Forelimb muscle (tissue), 1 donor: ENCODE results near the gene COMTD1. TPM values are rescaled to one million over a fixed set of nuclear protein-coding genes. Genes with fewer than 3 reads are reported as not detected.
"Not testable (repeated sequence)": the region's sequence is repeated elsewhere in the genome, so short reads cannot be mapped to it uniquely, and the experiment has no call there.

ENCODE experiments used
- DNase-seq: peaks from one replicate; pipeline ENCODE4 v3.0.0-alpha.2; 2013; ENCODE audit warnings: low read depth
- polyA plus RNA-seq: library from polyadenylated mRNA; unstranded; fragments of 120-200 nt; gene quantifications from one replicate; pipeline ENCODE4 v1.2.1, GENCODE V29; 2013; ENCODE audit not compliant: insufficient read length

COMTD1 gene
- polyA plus RNA-seq, 1 donor: 6.5 TPM

GRCh38 chr10:75223507-75223906 lies 12.2 kb downstream of the COMTD1 start:
- DNase-seq: no peak

GRCh38 chr10:75221492-75221891 lies 14.3 kb downstream of the COMTD1 start:
- not testable (repeated sequence) for DNase-seq

GRCh38 chr10:75220274-75220673 lies 15.5 kb downstream of the COMTD1 start:
- DNase-seq: no peak

- no peak for DNase-seq
These were observed 23.4 kb downstream of the COMTD1 start for GRCh38 chr10:75212343-75212742.

- no peak for DNase-seq
These were observed 24.6 kb downstream of the COMTD1 start for GRCh38 chr10:75211007-75211691.

GRCh38 chr10:75210282-75211006 lies 25.3 kb downstream of the COMTD1 start, which contains the start of gene VDAC2:
Gene VDAC2 (plus strand): TSS chr10:75210796. CDS start chr10:75211159, 363 bp downstream.
- peak; percentile 60 for DNase-seq

GRCh38 chr10:75209921-75210281 lies 25.9 kb downstream of the COMTD1 start:
- peak; percentile 48 for DNase-seq

GRCh38 chr10:75209086-75209920 lies 26.5 kb downstream of the COMTD1 start:
- no peak for DNase-seq

- no peak for DNase-seq
These were observed 27.6 kb downstream of the COMTD1 start for GRCh38 chr10:75208181-75208580.

- no peak for DNase-seq
These were observed 28.0 kb downstream of the COMTD1 start for GRCh38 chr10:75207857-75208144.

GRCh38 chr10:75207079-75207856 lies 28.5 kb downstream of the COMTD1 start:
- DNase-seq: no peak

- DNase-seq: not testable (repeated sequence)
These were observed 29.1 kb downstream of the COMTD1 start for GRCh38 chr10:75206638-75207037.

- DNase-seq: no peak
These were observed 29.8 kb downstream of the COMTD1 start for GRCh38 chr10:75205908-75206307.

GRCh38 chr10:75203724-75204123 lies 32.0 kb downstream of the COMTD1 start:
- DNase-seq: no peak

GRCh38 chr10:75203046-75203620 lies 32.6 kb downstream of the COMTD1 start:
- DNase-seq: not testable (repeated sequence)

GRCh38 chr10:75202321-75203045 lies 33.3 kb downstream of the COMTD1 start:
- no peak for DNase-seq

- DNase-seq: no peak
These were observed 33.9 kb downstream of the COMTD1 start for GRCh38 chr10:75201793-75202307.

- not testable (repeated sequence) for DNase-seq
These were observed 35.8 kb downstream of the COMTD1 start for GRCh38 chr10:75199949-75200348.

- no peak for DNase-seq
These were observed 37.9 kb downstream of the COMTD1 start for GRCh38 chr10:75197906-75198305.

- DNase-seq: no peak
These were observed 38.7 kb downstream of the COMTD1 start for GRCh38 chr10:75197066-75197465.
